HG02623 (cell line): Measurements from ENCODE around the gene CPZ.
"Not testable (repeated sequence)": the region's sequence is repeated elsewhere in the genome, so short reads cannot be mapped to it uniquely, and the experiment has no call there.

ENCODE experiments used
- ATAC-seq: cut with Tn5 transposase; IDR thresholded peaks from one replicate; pipeline ENCODE4 v1.9.1; 2021; ENCODE audit warnings: moderate library complexity; ENCODE audit not compliant: unreplicated experiment

The CPZ gene

GRCh38 chr4:8634773-8635172 lies 42.2 kb downstream of the CPZ start:
- not testable (repeated sequence) for ATAC-seq

DNA sequence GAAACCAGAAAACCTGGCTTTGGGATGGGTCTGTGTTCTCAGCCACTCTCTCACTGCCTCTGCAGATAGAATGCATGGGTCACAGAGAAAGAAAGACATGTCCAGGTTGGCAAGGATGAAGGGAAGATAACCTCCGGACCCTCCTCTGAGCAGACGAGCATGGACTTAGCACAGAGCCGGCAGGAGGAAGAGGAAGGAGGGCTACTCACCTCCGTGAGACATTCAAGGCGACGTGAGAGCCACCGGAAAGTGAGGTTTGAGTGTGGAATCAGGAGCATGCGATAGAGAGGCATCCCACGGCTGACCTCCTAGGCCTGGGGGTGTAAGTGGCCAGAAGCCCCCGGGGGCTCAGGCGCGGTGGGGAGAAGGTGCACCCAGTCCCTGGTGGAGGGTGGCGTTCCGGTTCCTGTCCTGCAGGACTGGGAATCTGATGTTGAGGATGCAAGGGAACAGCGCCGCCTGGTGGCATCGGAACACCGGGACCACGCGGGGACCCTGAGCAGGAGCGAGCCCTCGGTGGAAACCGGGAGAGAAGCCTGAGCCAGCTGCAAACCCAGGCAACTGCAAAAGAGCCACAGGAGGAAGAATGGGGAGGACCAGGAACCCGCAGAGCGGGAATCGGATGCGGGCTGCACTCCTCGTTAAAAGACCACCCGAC lies 43.5 kb downstream of the CPZ start:
- ATAC-seq: not testable (repeated sequence)

DNA sequence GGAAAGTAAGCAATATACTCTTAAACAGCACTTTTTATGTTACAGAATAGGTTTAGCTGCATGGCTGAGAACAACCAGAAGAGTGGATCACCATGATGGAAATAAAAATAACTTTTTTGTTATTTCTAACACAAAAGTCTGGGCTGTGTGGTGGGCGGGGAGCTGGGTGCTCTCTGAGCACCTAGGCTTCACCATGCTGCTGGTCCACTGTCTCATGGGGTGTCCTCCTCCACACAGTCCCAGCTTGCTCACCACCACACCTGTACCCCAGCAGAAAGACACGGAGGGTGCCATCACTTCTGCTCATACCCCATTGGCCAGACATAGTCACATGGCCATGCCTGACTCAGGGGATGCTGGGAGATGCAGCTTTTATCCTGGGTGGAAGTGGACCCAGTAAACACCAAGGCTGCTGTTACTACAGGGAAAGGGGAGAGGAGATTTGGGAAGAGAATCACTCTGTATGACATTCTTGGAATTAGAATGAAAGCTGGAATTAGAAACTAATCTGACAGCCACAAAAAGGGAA lies 45.0 kb downstream of the CPZ start:
- ATAC-seq: no peak

GRCh38 chr4:8639021-8639420 lies 46.5 kb downstream of the CPZ start:
- no peak for ATAC-seq

DNA sequence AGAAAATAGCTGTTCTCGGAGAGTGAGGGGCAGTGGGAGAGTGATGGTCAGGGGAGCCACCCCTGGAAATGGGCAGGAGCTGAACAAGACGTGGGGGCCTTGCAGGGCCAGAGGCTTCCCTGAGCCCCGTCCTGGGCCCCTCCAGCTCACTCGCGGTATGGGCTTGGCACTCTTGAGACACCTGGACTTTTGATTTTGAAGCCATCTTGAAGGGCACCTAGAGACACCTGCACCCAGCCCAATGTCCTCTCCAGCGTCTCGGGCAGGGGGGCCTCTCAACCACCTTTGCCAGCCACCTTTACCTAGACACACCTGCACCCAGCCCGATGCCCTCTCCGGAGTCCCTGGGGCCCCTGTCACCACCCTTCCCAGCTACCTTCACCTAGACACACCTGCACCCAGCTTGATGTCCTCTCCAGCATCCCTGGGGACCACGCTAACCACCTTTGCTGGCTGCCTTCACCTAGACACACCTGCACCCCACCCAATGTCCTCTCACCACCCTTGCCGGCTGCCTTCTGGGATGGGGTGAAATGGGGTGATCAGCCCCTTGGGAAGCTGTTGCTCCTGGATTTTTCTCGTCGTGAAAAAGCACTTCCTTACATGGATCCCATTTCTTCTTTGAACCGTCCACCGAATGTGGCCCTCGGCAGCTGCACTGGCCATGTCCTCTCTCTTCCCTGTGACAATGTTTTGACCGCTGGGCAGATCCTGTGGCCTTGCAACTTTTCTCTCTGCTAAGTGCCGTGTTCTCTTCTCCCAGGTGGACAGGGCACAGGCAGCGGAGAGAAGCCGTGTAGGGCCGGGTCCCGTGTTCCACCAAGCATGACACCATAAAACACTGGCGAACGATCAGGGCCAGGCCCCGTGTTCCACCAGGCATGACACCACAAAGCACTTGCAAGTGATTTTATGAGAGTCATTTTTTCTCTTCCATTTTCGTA lies 47.5 kb downstream of the CPZ start:
- ATAC-seq: no peak

- ATAC-seq: no peak
Measured at GRCh38 chr4:8640816-8641215, 48.3 kb downstream of the CPZ start.

DNA sequence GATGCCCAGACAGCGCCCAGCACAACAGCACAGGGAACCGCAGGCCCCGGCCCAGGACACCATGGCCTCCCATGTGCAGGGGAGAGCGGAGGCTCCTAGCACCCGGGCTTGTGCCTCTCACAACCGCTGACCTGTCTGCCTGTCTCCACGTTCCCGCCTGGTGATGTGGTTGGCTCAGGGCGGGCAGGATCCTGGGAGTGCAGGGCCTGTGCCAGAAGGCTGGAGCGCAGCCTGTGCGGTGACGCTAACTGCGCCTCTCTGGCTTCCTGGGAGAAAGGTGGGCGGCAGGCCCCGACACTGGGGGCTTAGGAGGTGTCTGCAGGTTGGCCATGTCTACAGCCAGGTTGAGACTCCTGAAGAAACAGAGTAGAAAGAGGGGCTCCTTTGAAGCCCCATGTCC lies 48.7 kb downstream of the CPZ start:
- ATAC-seq: no peak

DNA sequence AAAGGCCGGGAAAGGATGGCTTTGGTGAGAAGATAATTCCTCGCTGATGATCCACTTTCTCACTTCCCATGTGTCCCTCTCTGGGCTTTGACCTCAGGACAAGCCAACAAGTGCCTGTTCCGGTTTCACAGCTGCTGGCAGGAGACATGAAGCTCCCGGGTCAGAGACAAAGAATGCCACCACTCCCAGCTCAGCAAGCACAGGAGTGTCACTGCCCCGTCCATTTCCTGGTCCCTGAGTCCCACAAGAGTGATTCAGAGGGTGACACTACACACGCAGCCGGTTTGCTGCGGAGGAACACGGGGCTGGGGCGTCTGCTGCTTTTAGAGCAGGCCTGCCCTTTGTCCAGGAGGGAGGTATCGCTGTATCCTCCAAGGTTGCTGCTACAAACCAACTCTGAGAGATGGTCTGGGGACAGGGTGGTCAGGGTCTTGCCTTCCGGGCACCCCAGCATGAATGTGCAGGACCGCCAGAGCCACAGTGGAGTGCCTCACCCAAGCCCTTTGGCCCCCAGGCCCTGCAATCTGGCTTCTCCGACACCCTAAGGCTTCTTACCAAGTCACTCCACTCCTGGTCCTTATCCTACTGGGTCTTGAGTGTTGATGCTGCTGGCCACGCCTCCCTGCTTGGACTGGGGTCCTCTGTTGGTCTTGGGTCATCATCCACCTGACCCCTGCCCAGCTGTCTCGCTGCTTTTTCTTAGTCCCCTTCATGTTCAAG lies 49.5 kb downstream of the CPZ start:
- no peak for ATAC-seq

DNA sequence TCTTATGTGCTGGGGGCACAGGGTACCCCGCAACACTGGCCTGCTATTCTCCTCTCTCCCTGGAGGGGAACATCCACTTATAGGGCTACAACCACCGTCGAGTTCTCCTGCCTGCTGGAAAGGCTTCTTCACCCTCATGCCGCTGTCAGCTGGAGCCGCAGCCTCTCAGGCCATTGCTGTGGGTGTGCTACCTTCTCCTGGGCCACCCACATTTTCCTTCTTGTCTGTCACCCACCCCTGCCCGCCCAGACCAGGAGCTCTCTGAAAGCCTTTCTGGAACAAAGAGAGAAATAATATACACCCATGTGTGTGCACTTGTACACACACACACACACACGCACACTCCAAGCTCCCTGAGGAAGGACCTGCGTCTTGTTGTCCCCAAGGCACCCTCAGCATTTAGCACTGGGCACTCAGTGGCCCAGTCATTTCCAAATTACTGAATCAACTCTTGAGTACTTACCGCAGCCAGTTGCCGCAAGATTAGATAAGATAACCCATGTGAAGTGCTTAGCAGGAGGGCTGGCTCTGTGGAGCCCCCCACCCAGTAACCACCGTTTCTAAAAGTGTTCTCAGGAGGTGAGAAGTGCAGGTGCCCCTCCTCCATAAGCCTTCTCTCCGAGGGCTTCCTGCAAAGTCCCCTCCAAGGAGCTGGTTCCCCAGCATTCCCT lies 50.2 kb downstream of the CPZ start:
- no peak for ATAC-seq

GRCh38 chr4:8643441-8643840 lies 50.9 kb downstream of the CPZ start:
- no peak for ATAC-seq

GRCh38 chr4:8643986-8644385 lies 51.4 kb downstream of the CPZ start:
- ATAC-seq: no peak

DNA sequence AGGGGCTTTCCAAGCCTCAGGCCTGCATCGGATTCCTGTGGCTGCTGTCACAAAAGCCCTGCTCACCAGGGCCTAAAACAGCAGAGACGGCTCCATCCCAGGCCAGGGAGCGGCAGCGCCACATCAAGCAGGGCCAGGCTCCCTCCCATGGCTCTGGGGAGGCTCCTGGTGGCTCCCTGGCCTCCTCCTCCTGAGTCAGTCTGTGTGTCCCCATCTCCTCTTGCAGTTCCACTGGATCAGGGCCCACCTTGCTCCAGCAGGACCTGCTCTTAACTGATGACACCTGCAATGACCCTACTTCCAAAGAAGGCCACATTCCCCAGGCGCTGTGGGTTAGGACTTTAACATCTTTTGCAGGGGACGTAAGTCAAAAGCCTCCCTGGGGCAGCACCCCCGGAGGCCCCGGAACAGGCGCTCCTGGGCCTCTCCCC lies 51.9 kb downstream of the CPZ start:
- no peak for ATAC-seq

GRCh38 chr4:8644966-8645752 lies 52.6 kb downstream of the CPZ start:
- no peak for ATAC-seq

DNA sequence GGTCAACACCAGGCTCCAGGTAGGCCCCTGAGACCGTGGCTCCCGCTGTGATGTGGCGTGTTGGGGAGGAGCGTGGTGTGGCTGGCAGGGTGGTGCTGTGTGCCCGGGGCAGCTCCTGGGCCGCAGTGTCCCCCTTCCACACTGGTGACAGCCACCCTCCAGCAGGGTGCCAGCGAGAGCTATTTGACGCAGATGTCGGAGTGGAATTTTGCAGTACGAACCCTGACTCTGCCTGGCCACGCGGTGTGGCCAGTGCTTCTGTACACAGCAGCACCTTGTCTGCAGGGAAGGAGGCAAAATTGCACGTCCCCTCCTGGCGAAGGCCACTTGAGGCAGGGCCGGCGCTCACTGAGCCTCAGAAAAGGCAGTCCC lies 53.2 kb downstream of the CPZ start:
- ATAC-seq: no peak

DNA sequence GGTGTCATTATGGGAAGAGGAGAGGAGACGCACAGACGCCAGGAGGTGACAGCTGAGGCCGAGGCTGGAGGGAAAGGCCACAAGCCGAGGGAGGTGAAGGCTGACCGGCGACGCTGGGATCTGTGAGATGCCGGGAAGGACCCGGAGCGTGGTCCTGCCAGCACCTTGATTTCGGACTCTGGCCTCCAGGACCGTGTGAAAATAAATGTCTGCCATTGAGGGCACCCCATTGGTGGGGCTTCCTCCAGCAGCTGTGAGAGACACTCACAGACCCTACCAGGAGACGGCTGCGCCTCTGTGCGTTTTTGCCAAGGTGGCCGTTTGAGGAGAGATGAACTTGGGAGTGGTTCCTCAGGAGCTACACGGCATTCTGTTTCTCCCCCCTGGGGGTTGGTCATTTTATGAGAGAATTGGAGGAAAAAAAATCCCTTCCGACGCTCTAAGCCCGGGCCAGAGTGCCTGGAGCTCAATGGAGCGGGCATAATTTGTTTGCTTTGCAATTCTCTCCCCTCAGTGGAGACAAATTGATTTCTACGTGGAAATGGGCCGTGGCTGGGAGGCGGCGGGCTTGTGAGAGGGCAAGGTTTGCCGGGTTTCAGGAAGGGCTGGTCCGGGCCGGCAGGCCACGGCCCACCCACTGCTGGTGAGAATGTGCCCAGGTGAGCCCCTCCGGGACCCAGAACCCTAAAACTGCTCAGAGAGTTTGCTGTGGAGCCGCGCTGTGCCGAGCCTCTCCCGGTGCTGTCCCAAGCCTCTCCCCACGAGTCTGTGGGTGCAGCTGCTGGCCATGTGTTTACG lies 53.9 kb downstream of the CPZ start:
- no peak for ATAC-seq

DNA sequence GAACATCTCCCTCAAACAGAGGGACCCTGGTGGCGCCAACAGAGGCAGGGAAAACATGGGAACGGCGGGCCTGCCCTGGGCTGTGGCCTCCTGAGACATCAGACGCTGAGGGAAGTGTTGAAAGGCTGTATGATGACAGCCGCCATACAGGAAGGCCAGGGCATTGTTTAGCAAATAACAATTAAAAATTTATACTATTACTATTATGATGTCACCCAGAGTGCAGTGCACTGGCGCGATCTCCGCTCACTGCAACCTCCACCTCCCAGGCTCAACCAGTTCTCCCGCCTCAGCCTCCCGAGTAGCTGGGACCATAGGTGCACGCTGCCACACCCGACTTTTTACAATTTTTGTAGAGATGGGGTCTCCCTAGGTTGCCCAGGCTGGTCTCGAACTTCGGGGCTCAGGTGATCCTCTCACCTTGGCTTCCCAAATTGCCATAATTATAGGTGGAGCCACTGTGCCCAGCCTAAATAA lies 54.6 kb downstream of the CPZ start:
- no peak for ATAC-seq

DNA sequence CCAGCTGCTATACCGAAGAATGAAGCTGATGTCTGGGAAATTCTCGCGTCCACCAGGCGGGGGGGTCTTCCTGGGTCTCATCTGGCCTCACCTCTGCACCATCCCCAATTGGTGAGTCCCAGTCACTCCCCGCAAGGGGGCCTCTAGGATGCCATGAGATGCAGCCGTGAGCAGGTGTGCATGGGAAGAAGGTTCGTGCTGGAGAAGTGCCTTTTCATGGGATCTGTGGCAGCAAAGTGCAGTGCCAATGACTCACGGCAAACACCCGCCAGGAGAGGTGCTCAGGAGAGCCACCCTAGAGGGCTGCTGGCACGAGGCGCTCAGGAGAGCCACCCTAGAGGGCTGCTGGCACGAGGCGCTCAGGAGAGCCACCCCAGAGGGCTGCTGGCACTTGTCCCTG lies 55.1 kb downstream of the CPZ start:
- ATAC-seq: no peak

- no peak for ATAC-seq
Measured at GRCh38 chr4:8648296-8648695, 55.7 kb downstream of the CPZ start.
